ENCODE results near the gene TSACC.

TSACC gene

DNA sequence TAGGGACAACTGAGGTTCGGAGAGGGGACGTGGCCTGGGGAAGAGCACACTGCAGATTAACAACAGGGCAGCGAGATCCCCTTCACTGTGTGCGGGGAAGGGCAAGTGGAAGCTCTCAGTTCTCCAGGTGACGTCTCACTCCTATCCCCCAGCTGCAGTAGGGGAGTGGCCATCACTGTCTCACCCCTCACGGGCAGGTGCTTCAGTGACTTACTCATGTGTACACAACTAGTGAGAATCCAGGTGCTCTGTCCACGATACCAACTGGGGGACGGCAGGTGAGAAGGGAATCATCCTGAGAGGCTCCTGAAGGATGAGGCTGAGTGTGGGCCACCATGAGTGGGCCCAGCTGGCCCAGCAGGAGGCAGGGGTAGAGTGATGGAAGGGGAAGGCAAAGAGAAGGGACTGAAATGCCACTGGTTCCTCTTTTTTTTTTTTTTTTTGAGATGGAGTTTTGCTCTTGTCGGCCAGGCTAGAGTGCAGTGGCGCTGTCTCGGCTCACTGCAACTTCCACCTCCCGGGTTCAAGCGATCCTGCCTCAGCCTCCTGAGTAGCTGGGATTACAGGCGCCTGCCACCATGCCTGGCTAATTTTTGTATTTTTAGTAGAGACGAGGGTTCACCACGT lies 56.6 kb downstream of the TSACC start:
- no peak for DNase-seq

All from activated T-cell treated with anti-CD3 and anti-CD28 coated beads, Interleukin-2, amount 50 U/mL, for 48 hours (primary cell).